HAP-1 (cell line): ENCODE measurements around the gene TMOD3.
A peak's percentile ranks its signal among the peaks of the same experiment; 100 is the strongest.

Experiments used
- DNase-seq, 2 experiments: peaks; one replicate each; pipeline ENCODE4 v3.0.0-alpha.2; 2016 to 2020; ENCODE audit warnings: low spot score in 2 of 2
- H3K27me3 ChIP-seq: fragments of 250-450 bp; sonication (Bioruptor Pico); 2 replicates; pipeline ENCODE4 v1.5.1; 2020; ENCODE audit warnings: low read depth, mild to moderate bottlenecking, moderate library complexity
- H3K36me3 ChIP-seq: fragments of 250-450 bp; sonication (Bioruptor Pico); replicated peaks from 2 replicates; pipeline ENCODE4 v1.5.1; 2020; ENCODE audit warnings: mild to moderate bottlenecking
- H3K4me1 ChIP-seq: fragments of 250-450 bp; sonication (Bioruptor Pico); 2 replicates; pipeline ENCODE4 v1.5.1; 2020; ENCODE audit warnings: mild to moderate bottlenecking
- H3K4me3 ChIP-seq: fragments of 250-450 bp; sonication (Bioruptor Pico); 2 replicates; pipeline ENCODE4 v1.5.1; 2020; ENCODE audit warnings: mild to moderate bottlenecking, moderate library complexity
- H3K9me3 ChIP-seq: fragments of 250-450 bp; sonication (Bioruptor Pico); 2 replicates; pipeline ENCODE4 v1.5.1; 2020; ENCODE audit warnings: mild to moderate bottlenecking, moderate library complexity
- in situ Hi-C: fragments of 300-500 bp; cut with MboI; formaldehyde crosslinking; loops from 3 replicates; pipeline ENCODE4 v1.14.3; 2020; ENCODE audit warnings: low sequenced_read_pairs, inconsistent platforms, mixed read lengths

Gene TMOD3

GRCh38 chr15:51924156-51925068, 95.0 kb downstream of the TMOD3 start:
- no peak overlapping the region for H3K4me3 ChIP-seq
- peaks cover 11% of the 10 kb centered on the region for H3K36me3 ChIP-seq
- in situ Hi-C loops, result loop anchor here (25.0 kb wide), 1 partner anchor 287 kb away; no protein-coding TSS in a partner anchor
- no peaks in the 10 kb centered on the region for H3K9me3 ChIP-seq
- H3K4me1 ChIP-seq, result no peaks in the 10 kb centered on the region
- no peaks in the 10 kb centered on the region for H3K27me3 ChIP-seq
- DNase-seq, result peak in 1 of 2 experiments; percentile 15

- Histone ChIP-seq H3K4me3 (no peak overlapping the region), H3K36me3 (peaks cover 5% of the 10 kb centered on the region), H3K27me3 (no peaks in the 10 kb centered on the region), H3K4me1 (peaks cover 11% of the 10 kb centered on the region), H3K9me3 (no peaks in the 10 kb centered on the region)
- no peak for DNase-seq
- in situ Hi-C loops, result no loop called here
These were observed 97.4 kb downstream of the TMOD3 start for GRCh38 chr15:51926809-51927208.

GRCh38 chr15:51931016-51931415, 101.6 kb downstream of the TMOD3 start:
- H3K27me3 ChIP-seq, result no peaks in the 10 kb centered on the region
- peak; percentile 51 to 77 for DNase-seq
- in situ Hi-C loops, result no loop called here
- H3K4me1 ChIP-seq, result peaks cover 12% of the 10 kb centered on the region
- no peak overlapping the region for H3K4me3 ChIP-seq
- H3K9me3 ChIP-seq, result no peaks in the 10 kb centered on the region
- H3K36me3 ChIP-seq, result no peaks in the 10 kb centered on the region; the same call in 1 of the 2 replicates

GRCh38 chr15:51931638-51932037, 102.2 kb downstream of the TMOD3 start:
- Histone ChIP-seq H3K36me3 (no peaks in the 10 kb centered on the region; the same call in 1 of the 2 replicates), H3K4me1 (peaks cover 12% of the 10 kb centered on the region), H3K9me3 (no peaks in the 10 kb centered on the region), H3K4me3 (no peak overlapping the region), H3K27me3 (no peaks in the 10 kb centered on the region)
- in situ Hi-C loops, result no loop called here
- peak in 1 of 2 experiments; percentile 9 for DNase-seq

GRCh38 chr15:51932161-51932560, 102.7 kb downstream of the TMOD3 start:
- H3K4me1 ChIP-seq, result peaks cover 12% of the 10 kb centered on the region
- in situ Hi-C loops, result no loop called here
- DNase-seq, result no peak
- no peaks in the 10 kb centered on the region for H3K36me3 ChIP-seq
- H3K4me3 ChIP-seq, result no peak overlapping the region
- no peaks in the 10 kb centered on the region for H3K9me3 ChIP-seq
- no peaks in the 10 kb centered on the region for H3K27me3 ChIP-seq

GRCh38 chr15:51935466-51936104, 106.1 kb downstream of the TMOD3 start:
- peaks cover 9% of the 10 kb centered on the region for H3K36me3 ChIP-seq

GRCh38 chr15:51936105-51936478, 106.6 kb downstream of the TMOD3 start:
- no peaks in the 10 kb centered on the region for H3K9me3 ChIP-seq
- H3K27me3 ChIP-seq, result no peaks in the 10 kb centered on the region
- H3K4me1 ChIP-seq, result peaks cover 15% of the 10 kb centered on the region
- in situ Hi-C loops, result no loop called here
- H3K36me3 ChIP-seq, result peaks cover 12% of the 10 kb centered on the region
- DNase-seq, result no peak
- no peak overlapping the region for H3K4me3 ChIP-seq

More at GRCh38 chr15:51935466-51936104, 106.1 kb downstream of the TMOD3 start:
- Histone ChIP-seq H3K4me3 (no peak overlapping the region), H3K4me1 (peaks cover 20% of the 10 kb centered on the region), H3K9me3 (no peaks in the 10 kb centered on the region), H3K27me3 (no peaks in the 10 kb centered on the region)
- no peak for DNase-seq
- in situ Hi-C loops, result no loop called here

- Histone ChIP-seq H3K4me3 (no peak overlapping the region), H3K36me3 (peaks cover 16% of the 10 kb centered on the region), H3K4me1 (peaks cover 9% of the 10 kb centered on the region), H3K27me3 (no peaks in the 10 kb centered on the region), H3K9me3 (no peaks in the 10 kb centered on the region)
- DNase-seq, result no peak
- in situ Hi-C loops, result no loop called here
These were observed 108.8 kb downstream of the TMOD3 start for GRCh38 chr15:51938286-51938685.

GRCh38 chr15:51939216-51939615, 109.8 kb downstream of the TMOD3 start:
- H3K27me3 ChIP-seq, result no peaks in the 10 kb centered on the region
- H3K36me3 ChIP-seq, result peaks cover 21% of the 10 kb centered on the region
- H3K4me1 ChIP-seq, result peaks cover 9% of the 10 kb centered on the region
- peak in 1 of 2 experiments; percentile 43 for DNase-seq
- H3K9me3 ChIP-seq, result no peaks in the 10 kb centered on the region
- no peak overlapping the region for H3K4me3 ChIP-seq
- in situ Hi-C loops, result no loop called here

GRCh38 chr15:51947124-51947523, 117.7 kb downstream of the TMOD3 start:
- in situ Hi-C loops, result no loop called here
- Histone ChIP-seq H3K4me1 (no peaks in the 10 kb centered on the region), H3K36me3 (peaks cover 60% of the 10 kb centered on the region), H3K9me3 (no peaks in the 10 kb centered on the region), H3K4me3 (no peak overlapping the region), H3K27me3 (no peaks in the 10 kb centered on the region)
- DNase-seq, result no peak

- in situ Hi-C loops, result no loop called here
- Histone ChIP-seq H3K9me3 (no peaks in the 10 kb centered on the region), H3K27me3 (no peaks in the 10 kb centered on the region), H3K36me3 (peaks cover 85% of the 10 kb centered on the region), H3K4me3 (no peak overlapping the region), H3K4me1 (no peaks in the 10 kb centered on the region)
- no peak for DNase-seq
These were observed 123.4 kb downstream of the TMOD3 start for GRCh38 chr15:51952805-51953204.

- in situ Hi-C loops, result no loop called here
- no peak overlapping the region for H3K4me3 ChIP-seq
- no peak for DNase-seq
- no peaks in the 10 kb centered on the region for H3K4me1 ChIP-seq
- H3K27me3 ChIP-seq, result no peaks in the 10 kb centered on the region
- no peaks in the 10 kb centered on the region for H3K9me3 ChIP-seq
- peaks cover 78% of the 10 kb centered on the region for H3K36me3 ChIP-seq
These were observed 126.1 kb downstream of the TMOD3 start for GRCh38 chr15:51955504-51955903.
